Prostate gland (tissue), 2 donors: ENCODE results near the gene TPPP. TPM values are rescaled to one million over a fixed set of nuclear protein-coding genes. Genes with fewer than 3 reads are reported as not detected.

Experiments used
- DNase-seq: peaks from one replicate; pipeline ENCODE4 v3.0.0-alpha.2; 2019; ENCODE audit warnings: low spot score
- H3K27ac ChIP-seq, 2 donors: fragments of 200-600 bp; sonication (generic); 2 replicates each; pipeline ENCODE4 v1.5.1; 2017 to 2019
- H3K27me3 ChIP-seq: fragments of 200-600 bp; sonication (generic); replicated peaks from 2 replicates; pipeline ENCODE4 v1.5.1; 2019; ENCODE audit not compliant: insufficient read depth
- H3K36me3 ChIP-seq, 2 donors: fragments of 200-600 bp; sonication (generic); 1 replicate in 1 of 2; 2 replicates in 1 of 2; pipeline versions ENCODE4 v1.5.1 to v1.8.1; 2017 to 2019
- H3K4me1 ChIP-seq: fragments of 200-600 bp; sonication (generic); replicated peaks from 2 replicates; pipeline ENCODE4 v1.5.1; 2019
- H3K4me3 ChIP-seq, 2 donors: fragments of 200-600 bp; sonication (generic); 2 replicates each; pipeline ENCODE4 v1.5.1; 2017 to 2019
- H3K9me3 ChIP-seq: fragments of 200-600 bp; sonication (generic); 2 replicates; pipeline ENCODE4 v1.5.1; 2017
- CTCF ChIP-seq, 4 experiments: fragments of 200-600 bp in 2 of 4; fragments of 450-650 bp in 2 of 4; sonication (generic) in 2 of 4; IDR thresholded peaks; 1 replicate in 3 of 4; 2 replicates in 1 of 4; pipeline ENCODE4 v1.5.1; 2016 to 2019; ENCODE audit warnings: antibody characterized with exemption in 4 of 4, mild to moderate bottlenecking in 2 of 4, moderate library complexity in 2 of 4
- POLR2A ChIP-seq: fragments of 450-650 bp; IDR thresholded peaks from one replicate; pipeline ENCODE4 v1.6.1; 2016; ENCODE audit warnings: antibody characterized with exemption, mild to moderate bottlenecking
- POLR2AphosphoS5 ChIP-seq: sonication (generic); formaldehyde crosslinking; IDR thresholded peaks from one replicate; pipeline ENCODE4 v1.6.1; 2017; ENCODE audit warnings: antibody characterized with exemption
- WGBS: methylation state at CpG from one replicate; pipeline ENCODE4 v1.1.5; 2018; 5-methylcytosine and 5-hydroxymethylcytosine counted together
- intact Hi-C: fragments of 100-400 bp; cut with DNase I; formaldehyde crosslinking; loops from one replicate; pipeline ENCODE4 v1.14.2; 2022
- total RNA-seq, 2 donors: library from RNA; depleted of rRNA; stranded (reverse); fragments of >200 nt; gene quantifications; one replicate each; pipeline ENCODE4 v1.1.0, GENCODE V29; 2016

TPPP gene
- total RNA-seq, 2 donors from 2014 or later = 2.3 to 6.9 TPM

- intact Hi-C loops = no loop called here
- DNase-seq = no peak
- Histone ChIP-seq H3K4me1 (no peaks in the 10 kb centered on the region), H3K9me3 (no peaks in the 10 kb centered on the region), H3K36me3 (no peaks in the 10 kb centered on the region), H3K27ac (no peak overlapping the region), H3K4me3 (no peak overlapping the region), H3K27me3 (no peaks in the 10 kb centered on the region)
- WGBS = 84% methylated on average over 11 of the region's 11 CpGs
- no peak for TF ChIP-seq POLR2AphosphoS5
- TF ChIP-seq POLR2A = no peak
- TF ChIP-seq CTCF (IDR thresholded peaks at IDR 0.05) = no peak
Observed at GRCh38 chr5:643811-644271, 49.3 kb downstream of the TPPP start.

- no peak overlapping the region for H3K4me3 ChIP-seq
- no peaks in the 10 kb centered on the region for H3K27me3 ChIP-seq
- H3K27ac ChIP-seq = no peak overlapping the region
- DNase-seq = no peak
- H3K36me3 ChIP-seq = no peaks in the 10 kb centered on the region
- H3K9me3 ChIP-seq = no peaks in the 10 kb centered on the region
- H3K4me1 ChIP-seq = no peaks in the 10 kb centered on the region
- intact Hi-C loops = no loop called here
- 89% methylated on average over 21 of the region's 21 CpGs for WGBS
- TF ChIP-seq CTCF (IDR thresholded peaks at IDR 0.05) (no peak), POLR2AphosphoS5 (no peak), POLR2A (no peak)
Observed at GRCh38 chr5:643351-643801, 49.8 kb downstream of the TPPP start.

DNA sequence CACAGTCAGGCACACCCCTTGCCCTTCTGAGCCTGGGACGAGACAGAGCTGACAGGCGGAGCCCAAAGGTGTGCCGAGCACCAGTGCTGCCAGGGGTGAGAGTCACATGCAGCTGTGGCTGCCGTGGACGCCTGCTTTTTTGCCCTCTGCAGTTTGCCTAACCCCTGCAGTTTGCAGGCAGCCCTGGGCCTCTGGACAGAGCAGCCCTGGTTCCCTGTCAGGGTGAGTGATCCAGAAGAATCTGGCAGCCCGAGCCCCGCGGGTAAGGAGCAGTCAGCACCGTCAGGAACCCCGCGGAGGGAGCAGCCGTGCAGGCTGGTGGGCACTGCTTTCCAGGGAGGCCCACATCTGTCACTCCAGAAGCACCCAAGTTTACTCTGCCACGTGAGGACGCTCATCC, 50.7 kb downstream of the TPPP start:
- Histone ChIP-seq H3K4me1 (no peaks in the 10 kb centered on the region), H3K27me3 (no peaks in the 10 kb centered on the region), H3K4me3 (no peak overlapping the region), H3K27ac (no peak overlapping the region), H3K9me3 (no peaks in the 10 kb centered on the region), H3K36me3 (peaks cover 0 to 2% of the 10 kb centered on the region in 2 donors)
- 92% methylated on average over 13 of the region's 14 CpGs for WGBS
- intact Hi-C loops = no loop called here
- TF ChIP-seq CTCF (IDR thresholded peaks at IDR 0.05) = no peak
- TF ChIP-seq POLR2A = no peak
- TF ChIP-seq POLR2AphosphoS5 = no peak
- DNase-seq = no peak

- H3K9me3 ChIP-seq = no peaks in the 10 kb centered on the region
- H3K27ac ChIP-seq = no peak overlapping the region
- no peaks in the 10 kb centered on the region for H3K27me3 ChIP-seq
- 85% methylated on average over 14 of the region's 14 CpGs for WGBS
- H3K4me3 ChIP-seq = no peak overlapping the region
- intact Hi-C loops = no loop called here
- no peak for DNase-seq
- no peak for TF ChIP-seq POLR2AphosphoS5
- TF ChIP-seq POLR2A = no peak
- TF ChIP-seq CTCF (IDR thresholded peaks at IDR 0.05) = no peak
- no peaks in the 10 kb centered on the region for H3K4me1 ChIP-seq
- H3K36me3 ChIP-seq = peaks cover 0 to 2% of the 10 kb centered on the region in 2 donors
Observed at GRCh38 chr5:641331-641765, 51.8 kb downstream of the TPPP start.
